A549 (cell line): ENCODE data around the gene POLD2. TPM values are rescaled to one million over a fixed set of nuclear protein-coding genes. Genes with fewer than 3 reads are reported as not detected.

Source experiments
- ATAC-seq, 2 experiments: fragments of 200-7000 bp in 1 of 2; fragments of >200 bp in 1 of 2; cut with Nextera tagmentation in 1 of 2; cut with Tn5 transposase in 1 of 2; 3 replicates each; pipeline versions ENCODE4 v1.8.0 to v1.9.1; 2018 to 2020; ENCODE audit warnings: mild to moderate bottlenecking in 1 of 2, moderate library complexity in 1 of 2
- CTCF ChIA-PET: fragments of 300-600 bp; sonication (Branson Sonifier 250); formaldehyde crosslinking; extraction: SDS; loops from one replicate; lab custom pipeline; 2021; ENCODE audit warnings: antibody characterized with exemption, inconsistent platforms; lab: Yijun Ruan, JAX
- POLR2A ChIA-PET: fragments of 350-600 bp; formaldehyde crosslinking; extraction: SDS; loops from one replicate; lab custom pipeline; 2021; ENCODE audit warnings: antibody characterized with exemption, inconsistent platforms; lab: Yijun Ruan, JAX
- DNase-seq, 2 experiments: peaks; one replicate each; pipeline versions ENCODE4 v3.0.0 to v3.0.0-alpha.2; 2011 to 2016; ENCODE audit warnings: low read depth in 1 of 2, low spot score in 1 of 2
- FAIRE-seq: peaks from 2 replicates; lab custom pipeline; 2011; peaks lifted over from hg19 to GRCh38; lab: Jason Lieb, UNC
- H3K27ac ChIP-seq, 2 experiments: fragments of >200 bp; sonication (Bioruptor Twin); formaldehyde crosslinking; 3 replicates each; pipeline ENCODE4 v1.5.1; 2016 to 2017
- H3K4me1 ChIP-seq: fragments of >200 bp; sonication (Bioruptor Twin); formaldehyde crosslinking; 3 replicates; pipeline ENCODE4 v1.6.1; 2016
- H3K4me2 ChIP-seq: fragments of >200 bp; sonication (Bioruptor Twin); formaldehyde crosslinking; 3 replicates; pipeline ENCODE4 v1.6.1; 2016
- H3K4me3 ChIP-seq: fragments of >200 bp; sonication (Bioruptor Twin); formaldehyde crosslinking; 3 replicates; pipeline ENCODE4 v1.5.1; 2016
- H3K9me3 ChIP-seq: fragments of >200 bp; sonication (Bioruptor Twin); formaldehyde crosslinking; 3 replicates; pipeline ENCODE4 v1.6.1; 2016
- BCL3 ChIP-seq: fragments of >200 bp; sonication (Bioruptor Twin); formaldehyde crosslinking; IDR thresholded peaks from 3 replicates; pipeline ENCODE4 v1.6.1; 2016
- CBX2 ChIP-seq: fragments of 200-600 bp; sonication (generic); IDR thresholded peaks from 2 replicates; pipeline ENCODE4 v1.6.1; 2016; ENCODE audit warnings: low read depth, mild to moderate bottlenecking, borderline replicate concordance
- CBX8 ChIP-seq: fragments of 200-600 bp; sonication (generic); IDR thresholded peaks from 2 replicates; pipeline ENCODE4 v1.6.1; 2016
- CEBPB ChIP-seq, 2 experiments: fragments of >200 bp in 1 of 2; sonication (Bioruptor Twin) in 1 of 2; formaldehyde crosslinking in 1 of 2; IDR thresholded peaks; 2 replicates each; pipeline ENCODE4 v1.6.1; 2012 to 2016
- CHD4 ChIP-seq: fragments of 200-600 bp; sonication (generic); IDR thresholded peaks from 2 replicates; pipeline ENCODE4 v1.6.1; 2016; ENCODE audit warnings: antibody characterized with exemption, mild to moderate bottlenecking, borderline replicate concordance
- EHF ChIP-seq: fragments of 250-450 bp; sonication (Bioruptor Pico); IDR thresholded peaks from 2 replicates; pipeline ENCODE4 v1.5.0; 2020; ENCODE audit warnings: mild to moderate bottlenecking
- EHMT2 ChIP-seq: fragments of 200-600 bp; sonication (generic); IDR thresholded peaks from 2 replicates; pipeline ENCODE4 v1.6.1; 2016; ENCODE audit warnings: antibody characterized with exemption, low read depth, mild to moderate bottlenecking, moderate library complexity
- ELK1 ChIP-seq: fragments of 150-350 bp; IDR thresholded peaks from 2 replicates; pipeline ENCODE4 v1.6.1; 2014; ENCODE audit warnings: low read depth, mild to moderate bottlenecking, low read length
- FOSL2 ChIP-seq, 2 experiments: fragments of 450-650 bp in 1 of 2; fragments of >200 bp in 1 of 2; sonication (Bioruptor Twin) in 1 of 2; formaldehyde crosslinking; IDR thresholded peaks; 2 replicates each; pipeline versions ENCODE4 v1.5.0 to v1.6.1; 2016 to 2020; ENCODE audit warnings: mild to moderate bottlenecking in 1 of 2, moderate library complexity in 1 of 2
- FOXS1 ChIP-seq: fragments of 250-450 bp; sonication (Bioruptor Pico); IDR thresholded peaks from 2 replicates; pipeline ENCODE4 v1.5.0; 2020; ENCODE audit warnings: mild to moderate bottlenecking, moderate library complexity
- GATA3 ChIP-seq: IDR thresholded peaks from 2 replicates; pipeline ENCODE4 v1.6.1; 2012; ENCODE audit warnings: borderline replicate concordance
- HDAC2 ChIP-seq: fragments of 200-600 bp; sonication (generic); IDR thresholded peaks from 2 replicates; pipeline ENCODE4 v1.6.1; 2016
- JUNB ChIP-seq: fragments of >200 bp; sonication (Bioruptor Twin); formaldehyde crosslinking; IDR thresholded peaks from 2 replicates; pipeline ENCODE4 v1.6.1; 2016
- MAX ChIP-seq: IDR thresholded peaks from 2 replicates; pipeline ENCODE4 v1.6.1; 2012
- NFE2L2 ChIP-seq: fragments of 150-350 bp; conservative IDR thresholded peaks from 2 replicates; pipeline ENCODE4 v1.6.1; 2014; ENCODE audit warnings: low read length
- POLR2A ChIP-seq: IDR thresholded peaks from 2 replicates; pipeline ENCODE4 v1.6.1; 2012; ENCODE audit warnings: mild to moderate bottlenecking, low read length
- POLR2AphosphoS2 ChIP-seq: conservative IDR thresholded peaks from 2 replicates; pipeline ENCODE4 v1.6.1; 2012; ENCODE audit warnings: low read length, improper control_type of control experiment, inconsistent platforms
- RAD21 ChIP-seq, 2 experiments: fragments of >200 bp in 1 of 2; sonication (Bioruptor Twin) in 1 of 2; formaldehyde crosslinking in 1 of 2; IDR thresholded peaks in 1 of 2; conservative IDR thresholded peaks in 1 of 2; 2 replicates in 1 of 2; 3 replicates in 1 of 2; pipeline ENCODE4 v1.6.1; 2012 to 2018; ENCODE audit warnings: inconsistent platforms in 1 of 2
- SMC3 ChIP-seq: fragments of >200 bp; sonication (Bioruptor Twin); formaldehyde crosslinking; IDR thresholded peaks from 3 replicates; pipeline ENCODE4 v1.6.1; 2018; ENCODE audit warnings: inconsistent platforms
- TP53 ChIP-seq: fragments of 250-450 bp; sonication (Bioruptor Pico); IDR thresholded peaks from 2 replicates; pipeline ENCODE4 v1.5.0; 2021; ENCODE audit warnings: mild to moderate bottlenecking, moderate library complexity
- ZFP36 ChIP-seq: fragments of 450-650 bp; IDR thresholded peaks from 2 replicates; pipeline ENCODE4 v1.6.1; 2014; ENCODE audit warnings: borderline replicate concordance; ENCODE audit not compliant: partially characterized antibody
- ZSCAN20 ChIP-seq: fragments of 250-450 bp; sonication (Bioruptor Pico); IDR thresholded peaks from 2 replicates; pipeline ENCODE4 v1.8.0; 2022; ENCODE audit warnings: mild to moderate bottlenecking, moderate library complexity
- WGBS: methylation state at CpG from one replicate; pipeline ENCODE4 v1.1.6; 2017; ENCODE audit errors: missing lambda C conversion rate; 5-methylcytosine and 5-hydroxymethylcytosine counted together
- polyA plus RNA-seq, 4 experiments: library from polyadenylated mRNA; depleted of rRNA in 3 of 4; stranded (reverse); fragments of >200 nt; fragmentation: RNase III in 1 of 4; extraction: RNeasy Plus Mini Kit Qiagen cat#74134 plus additional on column Dnase treatment in 1 of 4; gene quantifications; 2 replicates in 3 of 4; 3 replicates in 1 of 4; pipeline ENCODE4 v1.2.3, GENCODE V29; 2011 to 2017
- TF ChIP-seq, protein P1 (sequence below): fragments of 250-450 bp; sonication (Bioruptor Pico); IDR thresholded peaks from 2 replicates; pipeline ENCODE4 v1.5.0; 2020; ENCODE audit warnings: low read depth, mild to moderate bottlenecking, moderate library complexity
- TF ChIP-seq, protein P2 (sequence below): fragments of >200 bp; sonication (Bioruptor Twin); formaldehyde crosslinking; IDR thresholded peaks from 3 replicates; pipeline ENCODE4 v1.5.1; 2016
- TF ChIP-seq, protein P3 (sequence below): fragments of >200 bp; sonication (Bioruptor Twin); formaldehyde crosslinking; IDR thresholded peaks from 2 replicates; pipeline ENCODE4 v1.6.1; 2016
- TF ChIP-seq, protein P4 (sequence below): fragments of 450-650 bp; IDR thresholded peaks from 2 replicates; pipeline ENCODE4 v1.6.1; 2014; ENCODE audit warnings: antibody characterized with exemption

Gene POLD2
- polyA plus RNA-seq, 2 of the 4 experiments (the other 2 are of a cell fraction) = 126 to 138 TPM

DNA sequence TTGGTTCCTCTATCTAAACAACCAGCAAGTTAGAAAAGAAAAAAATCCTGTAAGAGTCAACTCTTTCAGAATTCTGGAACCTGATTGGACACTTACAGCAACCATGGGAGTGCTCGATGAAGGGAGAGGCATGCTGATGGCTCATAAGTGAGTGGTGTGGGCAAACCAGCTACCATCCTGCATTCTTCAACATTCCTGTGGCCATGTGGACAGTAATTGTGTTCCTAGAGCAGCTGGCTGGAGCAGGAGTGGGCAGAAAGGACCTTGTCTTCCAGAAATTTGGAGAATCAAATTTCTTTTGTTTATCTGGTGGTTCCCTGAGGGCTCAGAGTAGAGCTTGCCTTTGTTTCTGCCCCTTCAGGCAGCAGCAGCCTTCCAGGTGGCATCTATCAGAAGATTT lies 40.2 kb upstream of the POLD2 start:
- POLR2A ChIA-PET = no interaction called here
- DNase-seq = no peak
- CTCF ChIA-PET = interaction anchor here (0.9 to 1.5 kb wide), 4 partner anchors 8 to 77 kb away, joined by 3 to 4 read pairs (median 3); no protein-coding TSS in a partner anchor
- H3K4me2 ChIP-seq = no peak overlapping the region
- no peak overlapping the region for H3K4me3 ChIP-seq
- no peak for TF ChIP-seq ZFP36
- TF ChIP-seq SMC3 = no peak
- TF ChIP-seq NFE2L2 = no peak
- no peak for TF ChIP-seq EHF (CRISPR knock-in tag)
- no peak for TF ChIP-seq MAX
- TF ChIP-seq EHMT2 = no peak
- no peak for TF ChIP-seq JUNB
- TF ChIP-seq POLR2A = no peak
- TF ChIP-seq POLR2AphosphoS2 = no peak
- TF ChIP-seq, protein P1, sequence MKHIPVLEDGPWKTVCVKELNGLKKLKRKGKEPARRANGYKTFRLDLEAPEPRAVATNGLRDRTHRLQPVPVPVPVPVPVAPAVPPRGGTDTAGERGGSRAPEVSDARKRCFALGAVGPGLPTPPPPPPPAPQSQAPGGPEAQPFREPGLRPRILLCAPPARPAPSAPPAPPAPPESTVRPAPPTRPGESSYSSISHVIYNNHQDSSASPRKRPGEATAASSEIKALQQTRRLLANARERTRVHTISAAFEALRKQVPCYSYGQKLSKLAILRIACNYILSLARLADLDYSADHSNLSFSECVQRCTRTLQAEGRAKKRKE (CRISPR knock-in tag) = no peak
- TF ChIP-seq FOSL2 (IDR thresholded peaks at IDR 0.05) = no peak
- no peak for TF ChIP-seq FOSL2 (CRISPR knock-in tag; IDR thresholded peaks at IDR 0.05)
- no peak for TF ChIP-seq CBX2
- TF ChIP-seq CEBPB (IDR thresholded peaks at IDR 0.05) = no peak
- TF ChIP-seq CHD4 = no peak
- TF ChIP-seq, all 56 proteins: peak for 0
- ATAC-seq (0 out of 6 replicates have a peak, but pooled peaks of 1 of the 2 experiments have one; percentile 31), FAIRE-seq (no peak)
- 23% methylated on average over 1 of the region's 1 CpG for WGBS
- H3K4me1 ChIP-seq = no peaks in the 10 kb centered on the region
- no peaks in the 10 kb centered on the region for H3K9me3 ChIP-seq
- H3K27ac ChIP-seq = no peak overlapping the region

DNA sequence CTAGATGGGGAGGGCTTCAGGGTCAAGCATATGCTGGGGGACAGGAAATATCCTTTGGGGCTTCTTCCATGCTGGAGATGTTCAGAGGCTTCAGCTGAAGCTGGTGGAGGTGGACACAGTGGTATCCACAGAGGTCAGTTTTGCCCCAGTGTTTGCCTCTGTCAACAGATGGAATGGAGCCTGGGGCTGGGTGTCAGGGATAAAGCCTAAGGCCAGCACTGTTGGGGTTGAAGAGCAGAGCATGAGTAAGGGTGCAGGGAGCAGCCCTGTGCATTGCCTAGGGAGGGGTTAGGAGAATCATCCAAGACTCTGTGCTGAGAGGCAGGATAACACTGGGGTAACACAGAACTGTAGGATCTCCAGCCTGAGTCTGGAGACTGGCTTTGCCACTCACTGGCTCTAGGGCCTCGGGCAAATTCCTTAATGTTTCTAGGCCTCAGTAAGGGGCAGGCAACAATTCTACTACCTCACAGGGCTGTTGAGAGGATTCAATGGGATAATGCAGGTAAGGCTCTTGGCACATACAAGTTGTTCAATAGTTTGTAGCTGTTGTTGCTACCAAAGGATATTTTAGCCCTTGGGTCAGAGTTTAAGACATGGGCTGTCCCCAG lies 39.5 kb upstream of the POLD2 start:
- no peak overlapping the region for H3K27ac ChIP-seq
- POLR2A ChIA-PET = no interaction called here
- TF ChIP-seq CBX8 = no peak
- TF ChIP-seq JUNB = no peak
- TF ChIP-seq ELK1 = no peak
- TF ChIP-seq HDAC2 = no peak
- TF ChIP-seq FOXS1 (CRISPR knock-in tag) = no peak
- no peak for TF ChIP-seq EHF (CRISPR knock-in tag)
- TF ChIP-seq RAD21 (conservative IDR thresholded peaks at IDR 0.05 in 1 of 2, IDR thresholded peaks at IDR 0.05 in 1 of 2) = no peak
- TF ChIP-seq, protein P2, sequence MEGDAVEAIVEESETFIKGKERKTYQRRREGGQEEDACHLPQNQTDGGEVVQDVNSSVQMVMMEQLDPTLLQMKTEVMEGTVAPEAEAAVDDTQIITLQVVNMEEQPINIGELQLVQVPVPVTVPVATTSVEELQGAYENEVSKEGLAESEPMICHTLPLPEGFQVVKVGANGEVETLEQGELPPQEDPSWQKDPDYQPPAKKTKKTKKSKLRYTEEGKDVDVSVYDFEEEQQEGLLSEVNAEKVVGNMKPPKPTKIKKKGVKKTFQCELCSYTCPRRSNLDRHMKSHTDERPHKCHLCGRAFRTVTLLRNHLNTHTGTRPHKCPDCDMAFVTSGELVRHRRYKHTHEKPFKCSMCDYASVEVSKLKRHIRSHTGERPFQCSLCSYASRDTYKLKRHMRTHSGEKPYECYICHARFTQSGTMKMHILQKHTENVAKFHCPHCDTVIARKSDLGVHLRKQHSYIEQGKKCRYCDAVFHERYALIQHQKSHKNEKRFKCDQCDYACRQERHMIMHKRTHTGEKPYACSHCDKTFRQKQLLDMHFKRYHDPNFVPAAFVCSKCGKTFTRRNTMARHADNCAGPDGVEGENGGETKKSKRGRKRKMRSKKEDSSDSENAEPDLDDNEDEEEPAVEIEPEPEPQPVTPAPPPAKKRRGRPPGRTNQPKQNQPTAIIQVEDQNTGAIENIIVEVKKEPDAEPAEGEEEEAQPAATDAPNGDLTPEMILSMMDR = no peak
- TF ChIP-seq GATA3 = no peak
- TF ChIP-seq, protein P3, sequence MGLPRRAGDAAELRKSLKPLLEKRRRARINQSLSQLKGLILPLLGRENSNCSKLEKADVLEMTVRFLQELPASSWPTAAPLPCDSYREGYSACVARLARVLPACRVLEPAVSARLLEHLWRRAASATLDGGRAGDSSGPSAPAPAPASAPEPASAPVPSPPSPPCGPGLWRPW = no peak
- no peak for TF ChIP-seq EHMT2
- no peak for TF ChIP-seq ZSCAN20 (CRISPR knock-in tag)
- no peak for TF ChIP-seq BCL3
- TF ChIP-seq MAX = no peak
- no peak for TF ChIP-seq CEBPB (IDR thresholded peaks at IDR 0.05)
- TF ChIP-seq TP53 (CRISPR knock-in tag) = no peak
- TF ChIP-seq, protein P4, sequence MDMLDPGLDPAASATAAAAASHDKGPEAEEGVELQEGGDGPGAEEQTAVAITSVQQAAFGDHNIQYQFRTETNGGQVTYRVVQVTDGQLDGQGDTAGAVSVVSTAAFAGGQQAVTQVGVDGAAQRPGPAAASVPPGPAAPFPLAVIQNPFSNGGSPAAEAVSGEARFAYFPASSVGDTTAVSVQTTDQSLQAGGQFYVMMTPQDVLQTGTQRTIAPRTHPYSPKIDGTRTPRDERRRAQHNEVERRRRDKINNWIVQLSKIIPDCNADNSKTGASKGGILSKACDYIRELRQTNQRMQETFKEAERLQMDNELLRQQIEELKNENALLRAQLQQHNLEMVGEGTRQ = no peak
- TF ChIP-seq, all 56 proteins: peak for 0
- Histone ChIP-seq H3K4me2 (no peak overlapping the region), H3K4me3 (no peak overlapping the region), H3K4me1 (no peaks in the 10 kb centered on the region), H3K9me3 (no peaks in the 10 kb centered on the region)
- 29% methylated on average over 1 of the region's 1 CpG for WGBS
- CTCF ChIA-PET = interaction anchor here (0.6 to 1.5 kb wide), 5 partner anchors 9 to 78 kb away, joined by 3 to 4 read pairs (median 3); no protein-coding TSS in a partner anchor
- FAIRE-seq (no peak), ATAC-seq (peak in 1 of 2 experiments; percentile 18; a peak in 2 of 6 replicates), DNase-seq (no peak)
